HG02642 (cell line): ENCODE results near the gene MTERF4.

Experiments used
- ATAC-seq: cut with Tn5 transposase; IDR thresholded peaks from one replicate; pipeline ENCODE4 v1.9.1; 2021; ENCODE audit warnings: mild to moderate bottlenecking; ENCODE audit not compliant: unreplicated experiment, poor library complexity

Gene MTERF4

DNA sequence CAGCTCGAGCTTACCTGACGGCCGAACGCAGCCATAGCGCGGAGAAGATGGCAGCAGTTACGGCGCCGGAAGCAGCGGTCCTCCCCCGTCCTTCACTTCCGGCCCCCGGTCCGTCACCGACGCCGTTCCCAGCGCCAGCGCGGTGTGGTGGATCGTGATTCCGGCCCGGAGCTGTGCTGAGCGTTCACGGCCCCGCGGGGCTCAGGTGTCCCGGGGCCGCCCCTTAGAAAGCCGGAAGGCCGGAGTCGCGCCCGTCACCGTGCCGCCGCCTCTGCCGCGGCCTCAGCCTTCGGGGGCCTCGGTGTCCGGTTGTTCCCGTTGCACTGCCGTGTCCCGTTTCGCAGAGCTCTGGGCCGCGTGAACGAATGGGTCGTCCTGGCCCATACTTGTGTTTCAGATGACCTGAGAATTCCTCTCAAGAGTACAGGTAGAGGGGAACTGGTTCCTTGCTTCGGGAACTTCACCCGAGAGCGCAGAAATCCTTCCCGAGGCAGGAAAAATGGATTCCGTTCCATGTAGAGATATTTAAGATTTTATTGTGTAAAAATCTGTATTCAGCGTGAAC, at the start of gene MTERF4:
Gene MTERF4, minus strand, starts transcription at position 49 of the 565 bp plus-strand sequence. Its CDS starts 14 bp downstream, at position 35.
- peak; percentile 91 for ATAC-seq

DNA sequence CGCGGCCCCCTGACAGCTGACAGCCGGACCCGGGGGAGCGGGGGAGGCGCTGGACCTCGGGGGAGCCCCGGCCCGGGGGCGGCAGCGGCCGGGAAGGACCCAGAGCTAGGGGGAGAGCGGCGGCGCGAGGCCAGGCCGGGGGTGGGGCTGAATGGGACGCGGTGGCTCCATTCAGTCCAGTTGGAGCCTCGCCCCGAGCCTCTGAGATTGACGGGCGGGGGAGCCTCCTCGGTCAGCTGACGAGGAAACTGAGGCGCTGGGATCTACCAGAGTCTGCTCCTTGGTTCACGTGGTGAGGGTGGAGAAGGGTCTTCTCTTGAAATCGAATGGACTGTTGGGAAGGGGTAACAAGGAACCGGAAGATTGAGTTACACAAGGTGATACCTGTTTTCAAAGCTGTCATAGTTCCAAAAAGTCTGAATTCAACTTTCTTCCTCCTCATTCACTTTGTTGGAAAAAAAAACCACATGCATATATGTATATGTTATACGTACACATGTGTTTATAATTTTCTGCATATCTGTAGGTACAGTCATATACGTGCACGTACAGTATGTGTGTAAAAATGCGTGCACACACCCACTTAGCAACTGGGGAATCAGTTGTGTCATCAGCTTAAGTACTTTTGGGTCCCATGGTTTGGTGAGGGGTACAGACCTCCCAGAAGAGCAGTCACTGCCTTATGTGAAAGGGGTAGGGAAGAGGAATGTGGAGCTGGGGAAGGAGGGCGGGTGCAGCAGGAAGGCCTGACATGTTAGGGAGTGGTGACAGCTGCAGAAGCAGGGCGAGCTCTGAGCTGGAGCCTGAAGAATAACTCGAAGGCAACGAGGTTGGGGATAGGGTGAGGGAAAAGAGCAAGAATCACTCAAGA, 48.8 kb upstream of the MTERF4 start:
- ATAC-seq, result no peak

DNA sequence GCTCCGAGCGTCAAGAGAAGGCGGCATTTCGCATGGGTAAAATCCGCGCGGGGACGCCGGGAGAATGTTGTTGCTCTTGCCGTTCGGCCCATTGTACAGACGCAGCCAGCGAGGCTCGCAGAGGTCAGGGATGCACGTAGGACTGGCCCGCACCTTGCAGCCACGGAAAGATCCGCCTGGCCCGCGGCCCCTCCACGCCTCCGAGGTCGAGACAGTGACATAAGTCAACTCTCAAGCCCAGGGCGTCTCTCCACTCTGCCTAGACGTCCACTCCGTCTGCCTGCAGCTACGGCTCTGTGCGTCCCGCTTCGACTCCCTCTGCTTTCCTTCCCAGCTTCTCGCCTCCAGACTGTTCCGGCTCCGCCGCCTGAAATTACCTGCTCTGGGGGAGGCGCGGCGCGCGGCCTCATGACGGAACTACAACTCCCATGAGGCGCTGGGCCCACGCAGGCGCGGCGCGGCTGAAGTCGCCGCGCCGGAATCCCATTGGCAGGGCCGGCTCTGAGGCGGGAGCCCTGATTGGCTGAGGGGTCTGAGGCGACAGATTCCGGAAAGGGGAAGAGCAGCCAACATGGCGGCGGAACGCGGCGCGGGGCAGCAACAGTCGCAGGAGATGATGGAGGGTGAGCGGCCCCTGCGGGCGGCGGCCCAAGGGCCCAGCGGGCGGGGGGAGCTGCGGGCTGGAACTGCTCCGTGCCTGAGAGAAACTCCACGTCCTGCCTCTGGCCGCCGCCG, 48.0 kb upstream of the MTERF4 start, which contains the start of gene PPP1R7:
Gene PPP1R7, plus strand, starts transcription at position 543 of the 735 bp plus-strand sequence. Its CDS starts 29 bp downstream, at position 572.
- peak; percentile 78 for ATAC-seq

- peak; percentile 17 for ATAC-seq
Observed at GRCh38 chr2:241149675-241149924, 47.5 kb upstream of the MTERF4 start.

GRCh38 chr2:241148891-241149674, 47.0 kb upstream of the MTERF4 start, which contains the start of gene PASK:
Gene PASK, minus strand, starts transcription at chr2:241149472. Its CDS starts 6,440 bp downstream, at chr2:241143032.
- peak; percentile 78 for ATAC-seq

DNA sequence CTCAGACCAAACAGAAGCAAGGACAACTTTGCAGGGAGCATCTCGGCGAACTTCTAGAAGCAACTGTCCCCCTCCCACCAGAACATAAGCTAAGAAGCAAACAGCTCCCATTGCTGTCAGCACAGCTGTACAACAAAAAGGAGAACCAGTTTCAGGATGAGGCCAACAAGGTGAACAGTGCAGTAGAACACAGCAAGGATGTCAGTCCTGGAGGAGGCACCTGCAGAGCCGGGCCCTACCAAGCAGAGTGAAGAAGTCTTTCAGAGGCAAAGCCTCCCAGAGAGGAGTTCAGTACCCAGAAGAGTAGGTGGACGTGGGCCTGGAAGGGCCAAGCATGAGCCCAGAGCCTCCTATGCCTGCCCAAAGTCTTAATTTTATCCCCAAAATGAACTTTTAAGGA, 46.2 kb upstream of the MTERF4 start:
- ATAC-seq, result no peak

GRCh38 chr2:241147336-241147735, 45.2 kb upstream of the MTERF4 start:
- ATAC-seq, result no peak

DNA sequence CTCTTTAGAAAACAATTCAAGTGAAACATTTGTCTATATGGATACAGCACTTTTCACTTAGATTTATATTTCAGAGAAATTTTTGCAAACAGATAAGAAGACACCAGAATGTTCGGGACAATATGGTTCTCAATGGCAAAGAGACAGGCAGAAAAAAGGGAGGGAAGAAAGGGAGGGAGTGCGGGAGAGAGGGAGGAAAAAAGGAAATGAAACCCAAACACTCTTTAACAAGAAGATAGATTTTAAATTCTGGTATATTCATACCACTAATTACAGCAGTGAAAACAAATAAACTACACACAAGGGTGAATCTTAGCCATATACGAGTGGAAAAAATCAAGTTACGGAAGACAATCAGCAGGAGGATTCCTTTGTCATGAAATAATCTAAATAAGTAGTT, 44.2 kb upstream of the MTERF4 start:
- no peak for ATAC-seq

DNA sequence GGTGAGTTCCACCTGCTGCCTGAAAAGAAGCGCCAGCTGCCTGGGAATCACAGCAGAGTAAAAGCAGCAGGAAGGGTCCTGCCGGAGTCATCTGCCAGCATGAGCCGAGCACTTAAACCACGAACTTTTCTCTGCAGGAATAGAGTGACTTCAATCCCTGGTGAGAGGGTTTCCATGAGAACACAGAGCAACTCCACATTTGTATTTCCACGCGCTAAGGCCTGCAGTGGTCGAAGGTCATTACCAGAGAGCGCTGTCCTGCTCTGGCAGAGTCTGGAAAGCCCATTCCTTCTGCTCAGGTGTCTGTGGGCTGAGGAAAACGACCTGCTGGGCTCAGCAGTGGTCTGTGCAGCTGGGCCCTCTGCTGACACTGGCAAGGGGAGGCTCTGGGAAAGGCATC, 40.5 kb upstream of the MTERF4 start:
- no peak for ATAC-seq

- ATAC-seq, result no peak
Observed at GRCh38 chr2:241142063-241142462, 40.0 kb upstream of the MTERF4 start.

- no peak for ATAC-seq
Observed at GRCh38 chr2:241141214-241141770, 39.2 kb upstream of the MTERF4 start.

DNA sequence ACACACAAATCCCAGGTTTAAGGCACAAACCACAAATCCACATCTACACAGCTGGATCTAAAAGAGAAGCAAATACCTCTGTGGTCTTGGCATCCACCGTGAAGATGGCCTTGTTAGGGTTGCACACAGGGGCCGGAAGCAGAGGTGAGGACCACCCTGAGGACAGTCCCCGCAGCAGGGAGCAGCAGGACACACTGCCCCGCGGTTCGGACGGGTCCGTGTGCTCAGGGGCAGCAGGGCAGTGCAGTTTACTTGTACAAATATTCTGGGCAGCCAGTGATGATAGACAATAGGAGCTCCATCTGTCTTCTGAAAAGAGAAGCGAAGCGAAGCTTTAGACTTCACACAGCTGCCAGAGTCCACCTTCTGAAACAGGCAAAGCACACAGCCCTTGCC, 38.4 kb upstream of the MTERF4 start:
- no peak for ATAC-seq

- no peak for ATAC-seq
Observed at GRCh38 chr2:241139531-241140444, 37.7 kb upstream of the MTERF4 start.

GRCh38 chr2:241138471-241138870, 36.4 kb upstream of the MTERF4 start:
- no peak for ATAC-seq

DNA sequence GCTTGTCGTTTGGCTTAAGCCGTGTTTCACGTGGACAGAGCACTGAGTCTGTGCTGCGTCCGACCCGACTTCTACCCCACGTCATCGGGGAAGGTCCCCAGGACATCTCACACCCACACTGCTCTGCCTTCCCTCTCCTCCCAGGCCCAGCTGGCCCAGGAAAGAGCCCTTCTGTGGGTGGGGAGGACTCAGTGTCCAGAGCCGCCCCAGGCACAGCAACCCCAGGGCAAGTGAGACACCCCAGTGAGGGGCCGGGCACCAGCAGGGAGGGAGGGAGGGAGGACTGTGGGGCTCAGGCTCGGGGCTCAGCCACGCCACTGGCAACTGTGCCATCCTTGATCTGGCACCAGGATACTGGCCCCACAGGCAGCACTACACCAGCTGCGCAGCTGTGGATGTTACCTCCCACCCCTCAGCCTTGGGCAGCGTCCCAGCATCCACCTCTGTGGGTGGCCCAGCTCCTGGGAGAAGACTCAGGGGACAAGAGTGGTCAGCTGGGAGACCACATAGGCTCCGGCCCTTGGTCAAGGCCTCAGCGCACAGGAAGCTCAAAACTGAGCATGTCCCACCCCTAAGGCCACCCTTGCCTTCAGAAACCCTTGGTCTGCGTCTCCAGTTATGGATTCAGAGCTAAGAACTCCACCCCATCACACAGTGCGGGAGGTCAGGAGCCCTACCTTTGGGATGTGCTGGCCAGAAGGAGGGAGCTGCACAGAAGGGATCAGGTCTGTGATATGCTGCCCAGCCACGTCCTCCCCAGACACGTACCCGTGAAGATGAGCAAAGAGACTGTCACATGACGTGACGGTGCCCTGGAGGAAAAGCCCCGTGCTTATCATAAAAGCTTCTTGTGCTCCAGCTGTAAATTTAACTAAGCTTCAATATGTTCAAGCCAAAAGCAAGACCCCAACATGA, 35.4 kb upstream of the MTERF4 start:
- no peak for ATAC-seq

- ATAC-seq, result no peak
Observed at GRCh38 chr2:241136661-241137260, 34.7 kb upstream of the MTERF4 start.

DNA sequence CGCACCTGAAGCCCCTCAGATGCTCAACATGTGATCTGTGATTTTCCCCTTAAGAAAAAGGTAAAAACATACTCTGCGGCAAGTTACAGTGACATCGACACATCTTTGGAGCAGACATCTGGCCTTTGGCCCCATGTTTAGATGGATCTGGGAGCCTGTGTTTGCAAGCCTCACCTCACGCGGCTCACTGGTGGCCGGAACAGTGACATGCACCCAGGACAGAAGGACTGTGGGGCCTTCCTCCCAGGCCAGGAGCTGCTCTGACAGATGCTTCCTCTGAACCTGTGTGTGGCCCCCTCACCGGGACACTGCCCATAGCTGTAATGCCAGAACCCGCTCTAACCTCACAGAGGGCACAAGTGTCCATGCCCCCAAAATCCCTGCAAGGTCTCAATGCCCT, 34.1 kb upstream of the MTERF4 start:
- no peak for ATAC-seq

DNA sequence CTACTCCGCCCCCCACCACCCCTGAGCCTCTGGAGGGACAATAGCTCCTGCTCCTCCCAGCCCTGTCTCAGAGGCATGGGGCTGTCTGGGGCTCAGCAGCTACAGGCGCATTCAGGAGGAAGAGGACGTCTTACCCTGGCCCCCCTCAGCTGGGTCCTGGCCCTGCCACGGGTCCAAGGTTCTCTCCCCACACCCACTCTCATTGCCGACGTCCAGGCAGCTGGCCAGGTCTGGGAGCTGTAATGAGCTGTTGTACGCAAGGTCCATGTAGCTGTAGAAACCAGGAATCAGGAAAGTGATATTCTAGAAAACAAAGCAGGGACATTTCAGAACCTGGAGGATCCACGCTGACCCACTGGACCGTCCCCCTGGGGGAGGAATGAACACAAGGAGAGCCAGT, 33.6 kb upstream of the MTERF4 start:
- no peak for ATAC-seq
